ENCODE results near the gene DDX25. TPM values are rescaled to one million over a fixed set of nuclear protein-coding genes. Genes with fewer than 3 reads are reported as not detected.
A peak's percentile ranks its signal among the peaks of the same experiment; 100 is the strongest.

The DDX25 gene
- total and polyA plus RNA-seq, 4 donors: 0.14 to 0.37 (median 0.17) TPM

DNA sequence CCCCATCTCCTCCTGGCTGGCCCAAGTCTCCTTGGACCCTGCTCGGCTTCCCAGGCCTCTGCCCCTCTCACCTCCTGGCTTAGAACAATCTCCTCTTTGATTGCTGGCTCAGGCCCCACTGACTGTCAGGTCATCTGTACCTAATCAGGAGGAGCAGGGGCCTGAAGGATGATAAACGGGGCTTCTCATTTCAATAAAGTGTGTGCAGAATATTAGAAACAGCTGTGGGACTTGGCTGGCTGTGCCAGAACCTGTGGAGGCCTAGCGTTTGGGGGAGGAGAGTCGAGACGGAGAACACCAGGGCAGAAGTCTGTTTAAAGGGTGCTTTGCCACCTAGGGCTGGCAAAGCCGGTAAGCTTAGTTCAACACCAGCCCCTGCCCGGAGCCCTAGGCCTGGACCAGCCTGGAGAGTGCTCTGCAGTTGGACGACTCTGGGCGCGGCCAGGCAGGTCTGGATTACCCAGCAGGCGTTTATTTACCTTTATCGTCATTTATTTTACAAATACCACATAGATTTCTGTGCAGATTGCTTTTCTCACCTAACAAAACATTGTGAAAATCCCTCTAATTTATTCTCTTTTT is 31.4 kb downstream of the DDX25 start:
- 77 to 86% methylated on average over 12 of the region's 12 CpGs for WGBS, 2 donors
- DNase-seq (peak; percentile 40 to 58 (median 57)), ATAC-seq (ENCODE audit: insufficient read depth, low FRiP score) (no peak)
- Histone ChIP-seq H3K27ac (ENCODE audit: low read depth in 1 of 2, low read length in 1 of 2) (no peak overlapping the region), H3K9me3 (ENCODE audit: control insufficient read depth in 4 of 4, insufficient read depth in 3 of 4, low read length in 3 of 4) (no peaks in the 10 kb centered on the region), H3K9ac (ENCODE audit: insufficient read depth in 1 of 2, low read length in 2 of 2) (no peak overlapping the region), H3K4me1 (ENCODE audit: control insufficient read depth in 5 of 5, insufficient read depth in 5 of 5, low read length in 5 of 5) (peaks cover 0 to 15% (median 2%) of the 10 kb centered on the region in 5 donors), H3K4me3 (no peak overlapping the region), H3K27me3 (ENCODE audit: control insufficient read depth in 3 of 3, insufficient read depth in 3 of 3, low read length in 2 of 3) (no peaks in the 10 kb centered on the region), H3K36me3 (ENCODE audit: control insufficient read depth in 4 of 4, insufficient read depth in 4 of 4, low read length in 4 of 4) (no peaks in the 10 kb centered on the region)
- TF ChIP-seq, protein P1, sequence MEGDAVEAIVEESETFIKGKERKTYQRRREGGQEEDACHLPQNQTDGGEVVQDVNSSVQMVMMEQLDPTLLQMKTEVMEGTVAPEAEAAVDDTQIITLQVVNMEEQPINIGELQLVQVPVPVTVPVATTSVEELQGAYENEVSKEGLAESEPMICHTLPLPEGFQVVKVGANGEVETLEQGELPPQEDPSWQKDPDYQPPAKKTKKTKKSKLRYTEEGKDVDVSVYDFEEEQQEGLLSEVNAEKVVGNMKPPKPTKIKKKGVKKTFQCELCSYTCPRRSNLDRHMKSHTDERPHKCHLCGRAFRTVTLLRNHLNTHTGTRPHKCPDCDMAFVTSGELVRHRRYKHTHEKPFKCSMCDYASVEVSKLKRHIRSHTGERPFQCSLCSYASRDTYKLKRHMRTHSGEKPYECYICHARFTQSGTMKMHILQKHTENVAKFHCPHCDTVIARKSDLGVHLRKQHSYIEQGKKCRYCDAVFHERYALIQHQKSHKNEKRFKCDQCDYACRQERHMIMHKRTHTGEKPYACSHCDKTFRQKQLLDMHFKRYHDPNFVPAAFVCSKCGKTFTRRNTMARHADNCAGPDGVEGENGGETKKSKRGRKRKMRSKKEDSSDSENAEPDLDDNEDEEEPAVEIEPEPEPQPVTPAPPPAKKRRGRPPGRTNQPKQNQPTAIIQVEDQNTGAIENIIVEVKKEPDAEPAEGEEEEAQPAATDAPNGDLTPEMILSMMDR (IDR thresholded peaks at IDR 0.05; ENCODE audit: control extremely low read depth, extremely low read depth): no peak

DNA sequence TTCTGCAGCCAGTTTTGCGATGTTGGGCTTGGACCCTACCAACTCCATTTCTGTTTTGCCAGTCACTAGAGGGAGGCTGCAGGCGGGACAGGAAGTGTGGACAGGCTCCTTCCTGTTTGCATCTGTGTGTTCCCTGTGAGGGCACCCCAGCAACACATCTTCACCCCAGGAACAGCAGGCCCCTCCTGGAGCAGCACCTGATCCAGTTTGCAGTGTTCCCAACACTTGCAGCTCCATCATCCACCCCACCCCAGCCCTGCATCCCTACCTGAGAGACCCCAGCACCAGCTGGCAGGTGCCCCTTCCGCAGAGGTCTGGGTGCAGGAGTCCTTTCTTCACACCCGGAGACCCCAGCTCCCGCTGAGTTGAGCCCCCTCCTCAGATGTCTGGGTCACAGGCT is 34.1 kb downstream of the DDX25 start:
- no peak for DNase-seq
- WGBS, 2 donors: 84 to 88% methylated on average over 5 of the region's 5 CpGs
- Histone ChIP-seq H3K27ac (ENCODE audit: low read depth in 1 of 2, low read length in 1 of 2) (no peak overlapping the region), H3K36me3 (ENCODE audit: control insufficient read depth in 4 of 4, insufficient read depth in 4 of 4, low read length in 4 of 4) (no peaks in the 10 kb centered on the region), H3K9me3 (ENCODE audit: control insufficient read depth in 4 of 4, insufficient read depth in 3 of 4, low read length in 3 of 4) (no peaks in the 10 kb centered on the region), H3K27me3 (ENCODE audit: control insufficient read depth in 3 of 3, insufficient read depth in 3 of 3, low read length in 2 of 3) (peaks cover 0 to 4% (median 0%) of the 10 kb centered on the region in 3 donors), H3K9ac (ENCODE audit: insufficient read depth in 1 of 2, low read length in 2 of 2) (no peak overlapping the region), H3K4me3 (no peak overlapping the region), H3K4me1 (ENCODE audit: control insufficient read depth in 5 of 5, insufficient read depth in 5 of 5, low read length in 5 of 5) (peaks cover 0 to 11% (median 2%) of the 10 kb centered on the region in 5 donors)
- no peak for ATAC-seq (ENCODE audit: insufficient read depth, low FRiP score)
- TF ChIP-seq, protein P1 (IDR thresholded peaks at IDR 0.05; ENCODE audit: control extremely low read depth, extremely low read depth): no peak

DNA sequence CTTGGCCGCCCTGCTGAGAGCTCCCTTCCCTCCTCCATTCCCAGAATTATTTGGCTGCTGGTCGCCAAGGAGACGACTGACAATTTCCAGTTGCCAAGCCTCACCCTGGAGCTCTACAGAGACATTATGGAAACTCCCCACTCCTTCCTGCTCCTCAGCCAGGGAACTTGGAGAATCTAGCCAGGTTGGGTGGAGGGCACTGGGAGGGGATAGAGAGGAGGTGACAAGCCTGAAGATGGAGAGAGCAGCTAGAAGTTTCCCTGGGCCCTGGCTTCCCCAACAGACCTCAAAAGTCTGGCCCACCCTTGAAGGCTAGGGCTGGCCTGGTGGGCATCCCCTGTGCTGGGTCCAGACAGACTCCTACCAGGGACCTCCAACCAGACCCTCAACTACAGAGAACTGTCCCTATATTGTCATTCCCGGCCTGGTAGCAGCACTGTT is 34.8 kb downstream of the DDX25 start:
- no peaks in the 10 kb centered on the region for H3K9me3 ChIP-seq (ENCODE audit: control insufficient read depth in 4 of 4, insufficient read depth in 3 of 4, low read length in 3 of 4)
- no peak overlapping the region for H3K4me3 ChIP-seq
- H3K4me1 ChIP-seq (ENCODE audit: control insufficient read depth in 5 of 5, insufficient read depth in 5 of 5, low read length in 5 of 5): peaks cover 0 to 11% (median 2%) of the 10 kb centered on the region in 5 donors
- no peak overlapping the region for H3K9ac ChIP-seq (ENCODE audit: insufficient read depth in 1 of 2, low read length in 2 of 2)
- no peaks in the 10 kb centered on the region for H3K36me3 ChIP-seq (ENCODE audit: control insufficient read depth in 4 of 4, insufficient read depth in 4 of 4, low read length in 4 of 4)
- 56 to 79% methylated on average over 4 of the region's 4 CpGs for WGBS, 2 donors
- peak; percentile 47 to 60 (median 53) for DNase-seq
- TF ChIP-seq, protein P1 (IDR thresholded peaks at IDR 0.05; ENCODE audit: control extremely low read depth, extremely low read depth): no peak
- peaks cover 0 to 4% (median 0%) of the 10 kb centered on the region in 3 donors for H3K27me3 ChIP-seq (ENCODE audit: control insufficient read depth in 3 of 3, insufficient read depth in 3 of 3, low read length in 2 of 3)
- H3K27ac ChIP-seq (ENCODE audit: low read depth in 1 of 2, low read length in 1 of 2): no peak overlapping the region
- ATAC-seq (ENCODE audit: insufficient read depth, low FRiP score): no peak

DNA sequence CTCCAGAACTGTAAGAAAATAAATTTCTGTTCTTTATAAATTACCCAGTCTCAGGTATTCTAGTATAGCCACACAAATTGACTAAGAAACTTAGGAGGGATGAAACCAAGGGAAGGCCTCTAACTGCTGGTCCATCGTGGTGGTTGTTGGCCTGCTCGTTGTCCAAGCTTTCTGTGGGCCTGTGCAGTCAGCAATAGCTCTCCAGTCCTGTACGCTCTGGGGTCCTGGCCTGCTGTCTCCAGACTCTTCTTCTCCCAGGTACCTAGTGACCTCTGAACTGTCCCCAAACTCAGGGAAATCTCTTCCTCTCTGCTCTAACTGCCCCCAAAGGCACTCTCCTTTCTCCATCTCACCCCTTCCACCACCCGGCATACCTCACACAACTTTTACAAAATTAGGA is 35.8 kb downstream of the DDX25 start:
- ATAC-seq (ENCODE audit: insufficient read depth, low FRiP score) (no peak), DNase-seq (no peak)
- H3K27ac ChIP-seq (ENCODE audit: low read depth in 1 of 2, low read length in 1 of 2): no peak overlapping the region
- no peak overlapping the region for H3K9ac ChIP-seq (ENCODE audit: insufficient read depth in 1 of 2, low read length in 2 of 2)
- TF ChIP-seq, protein P1 (IDR thresholded peaks at IDR 0.05; ENCODE audit: control extremely low read depth, extremely low read depth): no peak
- WGBS, 2 donors: 93 to 96% methylated on average over 4 of the region's 4 CpGs
- peaks cover 0 to 7% (median 0%) of the 10 kb centered on the region in 3 donors for H3K27me3 ChIP-seq (ENCODE audit: control insufficient read depth in 3 of 3, insufficient read depth in 3 of 3, low read length in 2 of 3)
- no peaks in the 10 kb centered on the region for H3K36me3 ChIP-seq (ENCODE audit: control insufficient read depth in 4 of 4, insufficient read depth in 4 of 4, low read length in 4 of 4)
- no peak overlapping the region for H3K4me3 ChIP-seq
- H3K4me1 ChIP-seq (ENCODE audit: control insufficient read depth in 5 of 5, insufficient read depth in 5 of 5, low read length in 5 of 5): peaks cover 0 to 9% (median 0%) of the 10 kb centered on the region in 5 donors
- H3K9me3 ChIP-seq (ENCODE audit: control insufficient read depth in 4 of 4, insufficient read depth in 3 of 4, low read length in 3 of 4): no peaks in the 10 kb centered on the region
